ENCODE data around the gene PRR13. TPM values are rescaled to one million over a fixed set of nuclear protein-coding genes. Genes with fewer than 3 reads are reported as not detected.
A peak's percentile ranks its signal among the peaks of the same experiment; 100 is the strongest.

The PRR13 gene
- total and polyA plus RNA-seq, 2 of the 8 experiments (the other 6 are each of a cell fraction or from before 2014, with no cell fraction given): 82.9 to 185 TPM

- Histone ChIP-seq H2BK15ac (ENCODE audit: low read length) (no peak overlapping the region), H3K4me2 (ENCODE audit: insufficient read depth in 1 of 2, low read depth in 2 of 2, low read length in 2 of 2) (no peak overlapping the region), H3K56ac (replicated peaks; ENCODE audit: insufficient read length, low read depth, low read length) (no peak overlapping the region), H3K4ac (replicated peaks; ENCODE audit: insufficient read length, low read depth, low read length) (no peak overlapping the region), H3K27ac (ENCODE audit: low read depth, low read length) (no peak overlapping the region), H3K23me2 (ENCODE audit: low read depth, low read length) (no peaks in the 10 kb centered on the region; the same call in 1 of the 2 replicates), H3K18ac (ENCODE audit: extremely low read depth, low read length) (no peak overlapping the region), H3K4me3 (ENCODE audit: extremely low read depth in 1 of 4, insufficient read depth in 2 of 4, low read depth in 3 of 4, low read length in 4 of 4) (no peak overlapping the region), H2BK5ac (ENCODE audit: low read depth, low read length) (no peak overlapping the region), H3K79me1 (ENCODE audit: low read depth, low read length) (peaks cover 7% of the 10 kb centered on the region; the same call in 1 of the 2 replicates), H3K14ac (ENCODE audit: insufficient read length) (no peak overlapping the region), H3K9ac (replicated peaks in 1 of 4; ENCODE audit: extremely low read depth in 1 of 4, low read depth in 3 of 4, low read length in 3 of 4) (no peak overlapping the region), H2BK20ac (ENCODE audit: low read length) (no peak overlapping the region), H4K91ac (replicated peaks; ENCODE audit: insufficient read length, low read length) (no peak overlapping the region), H4K20me1 (replicated peaks in 1 of 2; ENCODE audit: control insufficient read depth in 1 of 2, insufficient read depth in 2 of 2, low read length in 2 of 2) (peaks cover 39 to 48% of the 10 kb centered on the region in 2 experiments), H2BK120ac (replicated peaks; ENCODE audit: low read depth, low read length) (no peak overlapping the region), H3K4me1 (replicated peaks in 1 of 4; ENCODE audit: control insufficient read depth in 3 of 4, insufficient read depth in 4 of 4, low read length in 3 of 4) (peaks cover 0 to 10% (median 3%) of the 10 kb centered on the region in 4 experiments; a peak in 4 of 7 replicates), H3K23ac (ENCODE audit: insufficient read length) (no peak overlapping the region), H3K36me3 (ENCODE audit: control insufficient read depth in 2 of 4, insufficient read depth in 4 of 4, low read length in 3 of 4) (peaks cover 84 to 100% (median 97%) of the 10 kb centered on the region in 4 experiments), H2BK12ac (ENCODE audit: low read depth, low read length) (no peak overlapping the region), H4K5ac (ENCODE audit: insufficient read length, low read depth, low read length) (no peak overlapping the region), H2AFZ (ENCODE audit: low read length) (no peak overlapping the region), H2AK5ac (ENCODE audit: low read depth, low read length) (no peak overlapping the region), H3K27me3 (replicated peaks in 1 of 4; ENCODE audit: control insufficient read depth in 3 of 4, extremely low read depth in 1 of 4, insufficient read depth in 3 of 4, low read length in 3 of 4) (no peaks in the 10 kb centered on the region), H3K79me2 (ENCODE audit: control insufficient read depth in 1 of 2, insufficient read depth in 2 of 2, low read length in 2 of 2) (peaks cover 16 to 96% of the 10 kb centered on the region in 2 experiments), H4K8ac (ENCODE audit: extremely low read depth, insufficient read depth, low read length) (no peak overlapping the region), H3K9me3 (ENCODE audit: insufficient read depth in 2 of 2, low read depth in 1 of 2, low read length in 1 of 2) (no peaks in the 10 kb centered on the region)
- CTCF ChIA-PET (ENCODE audit: partially characterized antibody): interaction anchor here (0.6 to 1.2 kb wide), 8 partner anchors 18 to 103 kb away, joined by 3 to 6 read pairs (median 4); no protein-coding TSS in a partner anchor
- FAIRE-seq (no peak), DNase-seq (ENCODE audit: low read depth in 1 of 2, low spot score in 2 of 2) (no peak)
- 92% methylated on average over 4 of the region's 4 CpGs; no CpG with 5 or more reads in 1 of the 2 experiments for WGBS, 2 experiments (ENCODE audit: extremely low coverage in 1 of 2, insufficient coverage in 1 of 2, insufficient read length in 1 of 2, insufficient replicate concordance in 2 of 2, low coverage in 1 of 2, low lambda C conversion rate in 2 of 2, missing lambda C conversion rate in 1 of 2)
- no peak for TF ChIP-seq SIRT6 (IDR thresholded peaks at IDR 0.05; ENCODE audit: low read length)
- TF ChIP-seq FOSL1 (IDR thresholded peaks at IDR 0.05; ENCODE audit: insufficient read depth, low read depth, low read length): no peak
- TF ChIP-seq SRF (IDR thresholded peaks at IDR 0.05; ENCODE audit: low read depth, low read length): no peak
- TF ChIP-seq POLR2A (IDR thresholded peaks at IDR 0.05; ENCODE audit: control extremely low read depth in 1 of 2, low read depth in 2 of 2, low read length in 2 of 2): peak; percentile 41 to 48; a peak in 2 of 3 replicates
- peak; percentile 52; the same call in 1 of the 2 replicates for TF ChIP-seq POLR2AphosphoS5 (IDR thresholded peaks at IDR 0.05; ENCODE audit: low read depth, low read length)
- TF ChIP-seq EGR1 (IDR thresholded peaks at IDR 0.05; ENCODE audit: borderline replicate concordance, low read depth, low read length): no peak
- TF ChIP-seq BRCA1 (IDR thresholded peaks at IDR 0.05; ENCODE audit: low read depth, low read length): no peak
- POLR2A ChIA-PET (ENCODE audit: partially characterized antibody): interaction anchor here (0.8 to 57.6 kb wide), 11 partner anchors 9 to 191 kb away, joined by 3 to 3397 read pairs (median 4); partner anchors contain the start of genes ESPL1, MAP3K12, NPFF and PRR13
Measured at GRCh38 chr12:53459097-53459496, 17.6 kb downstream of the PRR13 start.
